Panc1 (cell line): ENCODE data around the gene TEX264. TPM values are rescaled to one million over a fixed set of nuclear protein-coding genes. Genes with fewer than 3 reads are reported as not detected.

Source experiments
- ATAC-seq: fragments of 200-7000 bp; cut with Tn5 transposase; 2 replicates; pipeline ENCODE4 v1.9.1; 2020; ENCODE audit warnings: mild to moderate bottlenecking, moderate library complexity
- BruUV-seq: library from RNA; stranded (reverse); fragments of 400-500 nt; replicated peaks from 2 replicates; lab custom pipeline; 2021; lab: Mats Ljungman, UMichigan
- CTCF ChIA-PET: fragments of 300-600 bp; sonication (Branson Sonifier 250); formaldehyde crosslinking; loops from one replicate; lab custom pipeline; 2022; ENCODE audit warnings: antibody characterized with exemption; lab: Charles Lee
- POLR2A ChIA-PET: fragments of 300-600 bp; sonication (Branson Sonifier 250); formaldehyde crosslinking; loops from one replicate; lab custom pipeline; 2022; ENCODE audit warnings: antibody characterized with exemption; lab: Charles Lee
- DNase-seq: peaks from one replicate; pipeline ENCODE4 v3.0.0-alpha.2; 2010; ENCODE audit warnings: low read depth, low spot score
- H3K27ac ChIP-seq: 2 replicates; pipeline ENCODE4 v1.5.1; 2011; ENCODE audit warnings: mild to moderate bottlenecking, low read length, inconsistent platforms
- H3K27me3 ChIP-seq: fragments of 200-500 bp; sonication (Bioruptor generic); 2 replicates; pipeline ENCODE4 v1.6.0; 2014; ENCODE audit warnings: low read length, inconsistent platforms; ENCODE audit not compliant: control insufficient read depth, insufficient read depth
- H3K36me3 ChIP-seq: fragments of 200-500 bp; sonication (Bioruptor generic); 2 replicates; pipeline ENCODE4 v1.5.1; 2014; ENCODE audit warnings: inconsistent platforms, mild to moderate bottlenecking, low read length, moderate library complexity; ENCODE audit not compliant: control insufficient read depth, insufficient read depth
- H3K4me1 ChIP-seq: 2 replicates; pipeline ENCODE4 v1.5.1; 2011; ENCODE audit warnings: inconsistent platforms, mild to moderate bottlenecking, low read length, moderate library complexity; ENCODE audit not compliant: control insufficient read depth, insufficient read depth
- H3K4me3 ChIP-seq, 2 experiments: 2 replicates each; pipeline ENCODE4 v1.5.1; 2011 to 2012; ENCODE audit warnings: low read depth in 2 of 2, low read length in 2 of 2, mild to moderate bottlenecking in 2 of 2, inconsistent platforms in 1 of 2, moderate library complexity in 1 of 2
- H3K9me3 ChIP-seq: fragments of 200-500 bp; sonication (Bioruptor generic); 2 replicates; pipeline ENCODE4 v1.5.1; 2014; ENCODE audit warnings: low read depth, mild to moderate bottlenecking, inconsistent platforms, low read length, moderate library complexity; ENCODE audit not compliant: control insufficient read depth, insufficient read depth
- CTCF ChIP-seq: fragments of 450-650 bp; IDR thresholded peaks from 2 replicates; pipeline ENCODE4 v1.5.1; 2017; ENCODE audit warnings: mild to moderate bottlenecking
- POLR2AphosphoS5 ChIP-seq: IDR thresholded peaks from 2 replicates; pipeline ENCODE4 v1.6.1; 2012; ENCODE audit warnings: mild to moderate bottlenecking, low read depth, low read length, moderate library complexity
- SIN3A ChIP-seq: IDR thresholded peaks from 2 replicates; pipeline ENCODE4 v1.6.1; 2012; ENCODE audit warnings: low read depth, mild to moderate bottlenecking, low read length, moderate library complexity, borderline replicate concordance; ENCODE audit not compliant: insufficient read depth
- TCF7L2 ChIP-seq: IDR thresholded peaks from 2 replicates; pipeline ENCODE4 v1.6.1; 2011; ENCODE audit warnings: mild to moderate bottlenecking, low read depth, low read length, inconsistent platforms
- in situ Hi-C: cut with HindIII; loops from 2 replicates; pipeline ENCODE4 v1.10.0; 2016; ENCODE audit warnings: low sequenced_read_pairs, low pct_unique_long_range_greater_than_20kb
- intact Hi-C: fragments of 100-400 bp; cut with micrococcal nuclease; formaldehyde crosslinking; loops from one replicate; pipeline ENCODE4 v1.10.0; 2022; ENCODE audit not compliant: unreplicated experiment
- total RNA-seq: library from RNA; stranded (reverse); gene quantifications from one replicate; pipeline ENCODE4 v1.2.1, GENCODE V29; 2021; ENCODE audit not compliant: unreplicated experiment
- TF ChIP-seq, protein P1 (sequence below), 2 experiments: IDR thresholded peaks; 2 replicates each; pipeline ENCODE4 v1.6.1; 2011 to 2012; ENCODE audit warnings: low read depth in 2 of 2, control low read depth in 1 of 2, low read length in 1 of 2, mild to moderate bottlenecking in 1 of 2, moderate library complexity in 1 of 2; ENCODE audit not compliant: insufficient read depth in 1 of 2

The TEX264 gene
- total RNA-seq, 1 experiment from 2014 or later = 45.8 TPM

DNA sequence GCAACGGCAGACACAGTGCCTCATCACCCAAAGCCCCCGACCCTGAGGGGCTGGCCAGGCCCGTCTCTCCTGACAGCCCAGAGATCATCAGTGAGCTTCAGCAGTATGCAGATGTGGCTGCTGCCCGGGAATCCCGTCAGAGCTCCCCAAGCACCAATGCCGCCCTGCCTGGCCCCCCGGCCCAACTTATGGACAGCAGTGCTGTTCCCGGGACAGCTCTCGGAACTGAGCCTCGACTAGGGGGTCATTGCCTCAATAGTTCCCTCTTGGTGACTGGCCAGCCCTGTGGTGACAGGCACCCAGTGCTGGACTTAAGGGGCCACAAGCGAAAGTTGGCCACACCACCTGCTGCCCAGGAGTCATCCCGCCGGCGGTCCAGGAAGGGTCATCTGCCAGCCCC, 8.6 kb upstream of the TEX264 start:
- BruUV-seq = no TSS peak
- H3K9me3 ChIP-seq = no peaks in the 10 kb centered on the region
- ATAC-seq (no peak), DNase-seq (no peak)
- H3K4me1 ChIP-seq = no peaks in the 10 kb centered on the region
- intact Hi-C loops (no loop called here), in situ Hi-C loops (no loop called here)
- ChIA-PET CTCF (no interaction called here), POLR2A (no interaction called here)
- H3K36me3 ChIP-seq = no peaks in the 10 kb centered on the region; the same call in 1 of the 2 replicates
- no peak for TF ChIP-seq TCF7L2
- no peak for TF ChIP-seq POLR2AphosphoS5
- TF ChIP-seq CTCF = no peak
- TF ChIP-seq, protein P1, sequence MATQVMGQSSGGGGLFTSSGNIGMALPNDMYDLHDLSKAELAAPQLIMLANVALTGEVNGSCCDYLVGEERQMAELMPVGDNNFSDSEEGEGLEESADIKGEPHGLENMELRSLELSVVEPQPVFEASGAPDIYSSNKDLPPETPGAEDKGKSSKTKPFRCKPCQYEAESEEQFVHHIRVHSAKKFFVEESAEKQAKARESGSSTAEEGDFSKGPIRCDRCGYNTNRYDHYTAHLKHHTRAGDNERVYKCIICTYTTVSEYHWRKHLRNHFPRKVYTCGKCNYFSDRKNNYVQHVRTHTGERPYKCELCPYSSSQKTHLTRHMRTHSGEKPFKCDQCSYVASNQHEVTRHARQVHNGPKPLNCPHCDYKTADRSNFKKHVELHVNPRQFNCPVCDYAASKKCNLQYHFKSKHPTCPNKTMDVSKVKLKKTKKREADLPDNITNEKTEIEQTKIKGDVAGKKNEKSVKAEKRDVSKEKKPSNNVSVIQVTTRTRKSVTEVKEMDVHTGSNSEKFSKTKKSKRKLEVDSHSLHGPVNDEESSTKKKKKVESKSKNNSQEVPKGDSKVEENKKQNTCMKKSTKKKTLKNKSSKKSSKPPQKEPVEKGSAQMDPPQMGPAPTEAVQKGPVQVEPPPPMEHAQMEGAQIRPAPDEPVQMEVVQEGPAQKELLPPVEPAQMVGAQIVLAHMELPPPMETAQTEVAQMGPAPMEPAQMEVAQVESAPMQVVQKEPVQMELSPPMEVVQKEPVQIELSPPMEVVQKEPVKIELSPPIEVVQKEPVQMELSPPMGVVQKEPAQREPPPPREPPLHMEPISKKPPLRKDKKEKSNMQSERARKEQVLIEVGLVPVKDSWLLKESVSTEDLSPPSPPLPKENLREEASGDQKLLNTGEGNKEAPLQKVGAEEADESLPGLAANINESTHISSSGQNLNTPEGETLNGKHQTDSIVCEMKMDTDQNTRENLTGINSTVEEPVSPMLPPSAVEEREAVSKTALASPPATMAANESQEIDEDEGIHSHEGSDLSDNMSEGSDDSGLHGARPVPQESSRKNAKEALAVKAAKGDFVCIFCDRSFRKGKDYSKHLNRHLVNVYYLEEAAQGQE (IDR thresholded peaks at IDR 0.05; ENCODE audit: insufficient read depth in 1 of 2, low read depth in 2 of 2, low read length in 1 of 2) = no peak
- H3K27me3 ChIP-seq = no peaks in the 10 kb centered on the region
- H3K4me3 ChIP-seq = no peak overlapping the region
- H3K27ac ChIP-seq = no peak overlapping the region

DNA sequence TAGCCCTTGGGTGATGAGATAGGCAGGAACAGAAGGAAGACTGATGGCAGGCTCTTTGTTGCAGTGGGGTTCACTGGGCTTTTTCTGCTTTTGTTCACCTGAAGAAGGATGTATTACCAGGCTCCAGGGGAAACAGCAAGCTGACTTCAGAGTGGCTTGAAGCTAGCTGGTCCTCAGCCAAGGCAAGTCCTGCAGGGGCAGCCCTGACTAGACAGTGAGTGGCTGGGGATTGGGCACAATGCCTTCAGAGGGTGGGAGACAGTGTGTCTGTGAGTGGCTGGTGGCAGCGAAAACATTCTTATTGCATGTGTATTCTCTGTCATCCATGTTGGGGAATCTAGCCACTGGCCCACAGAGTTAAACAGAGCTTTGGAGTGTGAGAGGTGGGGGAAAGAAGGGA, 2.3 kb upstream of the TEX264 start:
- in situ Hi-C loops (no loop called here), intact Hi-C loops (loop anchor here (2.0 kb wide), 1 partner anchor 168 kb away; the partner anchor contains the start of gene DCAF1)
- peak overlapping the region; percentile 29; the same call in 1 of the 2 replicates for H3K27ac ChIP-seq
- no peak overlapping the region for H3K4me3 ChIP-seq
- BruUV-seq = no TSS peak
- H3K27me3 ChIP-seq = no peaks in the 10 kb centered on the region
- H3K4me1 ChIP-seq = peaks cover 20% of the 10 kb centered on the region
- no peaks in the 10 kb centered on the region for H3K36me3 ChIP-seq
- POLR2A ChIA-PET = no interaction called here
- ATAC-seq (no peak), DNase-seq (no peak)
- CTCF ChIA-PET = interaction anchor here (0.6 to 1.0 kb wide), 2 partner anchors 89 to 167 kb away, joined by 3 to 6 read pairs; no protein-coding TSS in a partner anchor
- TF ChIP-seq CTCF (no peak), SIN3A (no peak), TCF7L2 (no peak), POLR2AphosphoS5 (no peak)
- TF ChIP-seq, protein P1 (IDR thresholded peaks at IDR 0.05; ENCODE audit: insufficient read depth in 1 of 2, low read depth in 2 of 2, low read length in 1 of 2) = no peak
- no peaks in the 10 kb centered on the region for H3K9me3 ChIP-seq
